Calu3 (cell line): ENCODE measurements around the gene DIO2. TPM values are rescaled to one million over a fixed set of nuclear protein-coding genes. Genes with fewer than 3 reads are reported as not detected.
A peak's percentile ranks its signal among the peaks of the same experiment; 100 is the strongest.

Experiments
- BruUV-seq: library from RNA; stranded (reverse); fragments of 400-500 nt; replicated peaks from 2 replicates; lab custom pipeline; 2021; lab: Mats Ljungman, UMichigan
- CTCF ChIA-PET: fragments of 300-600 bp; sonication (Branson Sonifier 250); formaldehyde crosslinking; loops from one replicate; lab custom pipeline; 2022; ENCODE audit warnings: antibody characterized with exemption; lab: Charles Lee
- DNase-seq: peaks from one replicate; pipeline ENCODE4 v3.0.0; 2022
- H3K27ac Mint-ChIP-seq: one replicate; pipeline ENCODE4 v1.8.0; 2022; ENCODE audit warnings: mixed read lengths; ENCODE audit not compliant: unreplicated experiment
- H3K27me3 Mint-ChIP-seq: one replicate; pipeline ENCODE4 v1.8.0; 2022; ENCODE audit warnings: mixed read lengths; ENCODE audit not compliant: unreplicated experiment
- H3K36me3 Mint-ChIP-seq: one replicate; pipeline ENCODE4 v1.8.0; 2022; ENCODE audit warnings: mild to moderate bottlenecking, moderate library complexity, mixed read lengths; ENCODE audit not compliant: insufficient read depth, unreplicated experiment
- H3K4me1 Mint-ChIP-seq: one replicate; pipeline ENCODE4 v1.8.0; 2022; ENCODE audit warnings: mild to moderate bottlenecking, low read depth, mixed read lengths; ENCODE audit not compliant: unreplicated experiment
- H3K4me3 Mint-ChIP-seq: one replicate; pipeline ENCODE4 v1.8.0; 2022; ENCODE audit warnings: mild to moderate bottlenecking, low read depth, moderate library complexity, mixed read lengths; ENCODE audit not compliant: unreplicated experiment
- H3K9me3 Mint-ChIP-seq: one replicate; pipeline ENCODE4 v1.8.0; 2022; ENCODE audit warnings: low read depth, mixed read lengths; ENCODE audit not compliant: unreplicated experiment
- CTCF ChIP-seq: fragments of 200-600 bp; IDR thresholded peaks from one replicate; pipeline ENCODE4 v1.8.0; 2022; ENCODE audit warnings: antibody characterized with exemption; ENCODE audit not compliant: unreplicated experiment
- intact Hi-C: fragments of 100-400 bp; cut with micrococcal nuclease; formaldehyde crosslinking; loops from one replicate; pipeline ENCODE4 v1.10.0; 2022; ENCODE audit not compliant: unreplicated experiment
- total RNA-seq: library from RNA; stranded (reverse); gene quantifications from 2 replicates; pipeline ENCODE4 v1.2.3, GENCODE V29; 2022

Gene DIO2
- total RNA-seq, 1 experiment from 2014 or later: 0.38 TPM

GRCh38 chr14:80215756-80216581 is 4.7 kb upstream of the DIO2 start:
- no TSS peak for BruUV-seq
- Mint-ChIP-seq H3K4me1 (no peaks in the 10 kb centered on the region), H3K4me3 (no peak overlapping the region), H3K27me3 (no peaks in the 10 kb centered on the region), H3K9me3 (no peaks in the 10 kb centered on the region), H3K36me3 (peaks cover 4% of the 10 kb centered on the region), H3K27ac (no peak overlapping the region)
- TF ChIP-seq CTCF: no peak
- no peak for DNase-seq
- CTCF ChIA-PET: no interaction called here
- intact Hi-C loops: loop anchor here (10.0 kb wide), 1 partner anchor 769 kb away; no protein-coding TSS in a partner anchor

- CTCF ChIA-PET: no interaction called here
- H3K4me1 Mint-ChIP-seq: no peaks in the 10 kb centered on the region
- no peak for DNase-seq
- peaks cover 8% of the 10 kb centered on the region for H3K27me3 Mint-ChIP-seq
- H3K4me3 Mint-ChIP-seq: no peak overlapping the region
- intact Hi-C loops: loop anchor here (10.0 kb wide), 1 partner anchor 770 kb away; no protein-coding TSS in a partner anchor
- H3K36me3 Mint-ChIP-seq: peaks cover 4% of the 10 kb centered on the region
- no TSS peak for BruUV-seq
- H3K9me3 Mint-ChIP-seq: no peaks in the 10 kb centered on the region
- H3K27ac Mint-ChIP-seq: no peak overlapping the region
- TF ChIP-seq CTCF: no peak
Observed at GRCh38 chr14:80215081-80215480, 3.8 kb upstream of the DIO2 start.

- H3K4me1 Mint-ChIP-seq: no peaks in the 10 kb centered on the region
- no peaks in the 10 kb centered on the region for H3K9me3 Mint-ChIP-seq
- no peak overlapping the region for H3K4me3 Mint-ChIP-seq
- CTCF ChIA-PET: interaction anchor here (0.8 to 2.0 kb wide), 3 partner anchors 21 to 633 kb away, joined by 3 to 7 read pairs (median 3); no protein-coding TSS in a partner anchor
- intact Hi-C loops: loop anchor here (1.0 to 10.0 kb wide), 4 partner anchors 144 to 771 kb away; no protein-coding TSS in a partner anchor
- no peak overlapping the region for H3K27ac Mint-ChIP-seq
- peak; percentile 41 for TF ChIP-seq CTCF
- peaks cover 4% of the 10 kb centered on the region for H3K36me3 Mint-ChIP-seq
- peak; percentile 61 for DNase-seq
- no TSS peak for BruUV-seq
- H3K27me3 Mint-ChIP-seq: peaks cover 8% of the 10 kb centered on the region
Observed at GRCh38 chr14:80213602-80214001, 2.3 kb upstream of the DIO2 start.

- H3K36me3 Mint-ChIP-seq: peaks cover 4% of the 10 kb centered on the region
- CTCF ChIA-PET: interaction anchor here (0.6 to 0.7 kb wide), 4 partner anchors 13 to 798 kb away, joined by 3 to 4 read pairs (median 3); no protein-coding TSS in a partner anchor
- no peak for TF ChIP-seq CTCF
- peak overlapping the region; percentile 62 for H3K4me3 Mint-ChIP-seq
- H3K27me3 Mint-ChIP-seq: peaks cover 8% of the 10 kb centered on the region
- peak overlapping the region; percentile 25 for H3K27ac Mint-ChIP-seq
- no peak for DNase-seq
- H3K4me1 Mint-ChIP-seq: no peaks in the 10 kb centered on the region
- H3K9me3 Mint-ChIP-seq: no peaks in the 10 kb centered on the region
- intact Hi-C loops: loop anchor here (5.0 to 10.0 kb wide), 2 partner anchors 145 to 773 kb away; no protein-coding TSS in a partner anchor
- BruUV-seq: no TSS peak
Observed at GRCh38 chr14:80212023-80212397, 706 bp upstream of the DIO2 start.
